MCF 10A (cell line): ENCODE results near the gene SNAP47. TPM values are rescaled to one million over a fixed set of nuclear protein-coding genes. Genes with fewer than 3 reads are reported as not detected.
A peak's percentile ranks its signal among the peaks of the same experiment; 100 is the strongest.

Source experiments
- BruUV-seq: library from RNA; stranded (reverse); fragments of 400-500 nt; replicated peaks from 2 replicates; lab custom pipeline; 2021; lab: Mats Ljungman, UMichigan
- CTCF ChIA-PET: fragments of 300-600 bp; sonication (Branson Sonifier 250); formaldehyde crosslinking; extraction: SDS; loops from one replicate; lab custom pipeline; 2021; ENCODE audit warnings: antibody characterized with exemption, inconsistent platforms; lab: Yijun Ruan, JAX
- POLR2A ChIA-PET: fragments of 300-600, 350-650 bp; sonication (Branson Sonifier 250); formaldehyde crosslinking; extraction: SDS; loops from one replicate; lab custom pipeline; 2020; ENCODE audit warnings: antibody characterized with exemption, inconsistent platforms; lab: Yijun Ruan, JAX
- DNase-seq: peaks from one replicate; pipeline ENCODE4 v3.0.0-alpha.2; 2018; ENCODE audit not compliant: unreplicated experiment
- H3K27ac Mint-ChIP-seq: one replicate; pipeline ENCODE4 v1.8.0; 2022; ENCODE audit warnings: mild to moderate bottlenecking, low read depth, mixed read lengths; ENCODE audit not compliant: unreplicated experiment
- H3K27me3 Mint-ChIP-seq: one replicate; pipeline ENCODE4 v1.8.0; 2022; ENCODE audit warnings: mixed read lengths; ENCODE audit not compliant: insufficient read depth, unreplicated experiment
- H3K36me3 Mint-ChIP-seq: one replicate; pipeline ENCODE4 v1.8.0; 2022; ENCODE audit warnings: mild to moderate bottlenecking, moderate library complexity, mixed read lengths; ENCODE audit not compliant: insufficient read depth, unreplicated experiment
- H3K4me1 Mint-ChIP-seq: one replicate; pipeline ENCODE4 v1.8.0; 2022; ENCODE audit warnings: mixed read lengths; ENCODE audit not compliant: insufficient read depth, unreplicated experiment
- H3K4me3 Mint-ChIP-seq: one replicate; pipeline ENCODE4 v1.8.0; 2022; ENCODE audit warnings: mild to moderate bottlenecking, moderate library complexity, mixed read lengths; ENCODE audit not compliant: unreplicated experiment
- H3K9me3 Mint-ChIP-seq: one replicate; pipeline ENCODE4 v1.8.0; 2022; ENCODE audit warnings: mixed read lengths; ENCODE audit not compliant: unreplicated experiment
- CTCF ChIP-seq: fragments of 200-600 bp; IDR thresholded peaks from one replicate; pipeline ENCODE4 v1.8.0; 2022; ENCODE audit warnings: antibody characterized with exemption, mild to moderate bottlenecking; ENCODE audit not compliant: unreplicated experiment
- intact Hi-C: fragments of 100-400 bp; cut with micrococcal nuclease; formaldehyde crosslinking; loops from 2 replicates; pipeline ENCODE4 v1.14.1; 2022
- total RNA-seq: library from RNA; stranded (reverse); gene quantifications from 2 replicates; pipeline ENCODE4 v1.2.3, GENCODE V29; 2022

SNAP47 gene
- total RNA-seq, 1 experiment from 2014 or later, result 44.0 TPM

- ChIA-PET CTCF (interaction anchor here (0.7 to 5.3 kb wide), 5 partner anchors 159 to 286 kb away, joined by 3 to 79 read pairs (median 4); partner anchors contain the start of gene WNT9A), POLR2A (interaction anchor here (0.6 to 5.1 kb wide), 4 partner anchors 9 to 666 kb away, joined by 3 to 31 read pairs (median 3); partner anchors contain the start of gene WNT9A)
- TF ChIP-seq CTCF, result no peak
- Mint-ChIP-seq H3K4me1 (peaks cover 45% of the 10 kb centered on the region), H3K4me3 (no peak overlapping the region), H3K27me3 (no peaks in the 10 kb centered on the region), H3K27ac (peak overlapping the region; percentile 58), H3K36me3 (peaks cover 66% of the 10 kb centered on the region), H3K9me3 (no peaks in the 10 kb centered on the region)
- DNase-seq, result no peak
- intact Hi-C loops, result no loop called here
- no TSS peak for BruUV-seq
Observed at GRCh38 chr1:227766653-227767277, 31.5 kb downstream of the SNAP47 start.

- Mint-ChIP-seq H3K36me3 (peaks cover 69% of the 10 kb centered on the region), H3K4me3 (no peak overlapping the region), H3K27ac (no peak overlapping the region), H3K9me3 (no peaks in the 10 kb centered on the region), H3K4me1 (peaks cover 39% of the 10 kb centered on the region), H3K27me3 (no peaks in the 10 kb centered on the region)
- POLR2A ChIA-PET, result interaction anchor here (0.5 to 5.1 kb wide), 6 partner anchors 12 to 1885 kb away, joined by 3 to 31 read pairs (median 3); partner anchors contain the start of genes JMJD4, SNAP47, TMEM63A and WNT9A
- CTCF ChIA-PET, result interaction anchor here (1.0 kb wide), 1 partner anchor 178 kb away, joined by 3 read pairs; no protein-coding TSS in a partner anchor
- DNase-seq, result no peak
- intact Hi-C loops, result no loop called here
- no peak for TF ChIP-seq CTCF
- no TSS peak for BruUV-seq
Observed at GRCh38 chr1:227767401-227768124, 32.3 kb downstream of the SNAP47 start.

- Mint-ChIP-seq H3K9me3 (no peaks in the 10 kb centered on the region), H3K36me3 (peaks cover 69% of the 10 kb centered on the region), H3K4me3 (no peak overlapping the region), H3K27ac (no peak overlapping the region), H3K4me1 (peaks cover 36% of the 10 kb centered on the region), H3K27me3 (no peaks in the 10 kb centered on the region)
- no peak for DNase-seq
- ChIA-PET CTCF (interaction anchor here (1.0 kb wide), 1 partner anchor 178 kb away, joined by 3 read pairs; no protein-coding TSS in a partner anchor), POLR2A (interaction anchor here (0.5 to 5.1 kb wide), 6 partner anchors 11 to 1886 kb away, joined by 3 to 31 read pairs (median 3); partner anchors contain the start of genes JMJD4, SNAP47, TMEM63A and WNT9A)
- BruUV-seq, result no TSS peak
- no peak for TF ChIP-seq CTCF
- intact Hi-C loops, result no loop called here
Observed at GRCh38 chr1:227768125-227768439, 32.8 kb downstream of the SNAP47 start.

- POLR2A ChIA-PET, result interaction anchor here (0.7 to 5.1 kb wide), 4 partner anchors 10 to 179 kb away, joined by 3 to 31 read pairs (median 3); partner anchors contain the start of genes JMJD4, SNAP47 and WNT9A
- no peaks in the 10 kb centered on the region for H3K9me3 Mint-ChIP-seq
- peaks cover 72% of the 10 kb centered on the region for H3K36me3 Mint-ChIP-seq
Observed at GRCh38 chr1:227768640-227769039, 33.4 kb downstream of the SNAP47 start.

More at GRCh38 chr1:227768640-227769039, 33.4 kb downstream of the SNAP47 start:
- Mint-ChIP-seq H3K27me3 (no peaks in the 10 kb centered on the region), H3K4me1 (peaks cover 30% of the 10 kb centered on the region), H3K4me3 (no peak overlapping the region), H3K27ac (no peak overlapping the region)
- DNase-seq, result no peak
- no TSS peak for BruUV-seq
- intact Hi-C loops, result no loop called here
- no peak for TF ChIP-seq CTCF
- CTCF ChIA-PET, result interaction anchor here (1.0 to 1.1 kb wide), 2 partner anchors 177 to 179 kb away, joined by 3 read pairs; no protein-coding TSS in a partner anchor
